Medulla oblongata (tissue), 1 donor: Measurements from ENCODE around the gene PLEKHA6.
"Not testable (repeated sequence)": the region's sequence is repeated elsewhere in the genome, so short reads cannot be mapped to it uniquely, and the experiment has no call there.

ENCODE experiments used
- DNase-seq: peaks from one replicate; pipeline ENCODE4 v3.0.0-alpha.2; 2015; ENCODE audit errors: extremely low spot score

PLEKHA6 gene

GRCh38 chr1:204335533-204335932 lies 24.2 kb downstream of the PLEKHA6 start:
- no peak for DNase-seq

- no peak for DNase-seq
Observed at GRCh38 chr1:204335085-204335484, 24.6 kb downstream of the PLEKHA6 start.

- DNase-seq: no peak
Observed at GRCh38 chr1:204334455-204334854, 25.3 kb downstream of the PLEKHA6 start.

- no peak for DNase-seq
Observed at GRCh38 chr1:204333427-204333826, 26.3 kb downstream of the PLEKHA6 start.

- no peak for DNase-seq
Observed at GRCh38 chr1:204331847-204332487, 27.8 kb downstream of the PLEKHA6 start.

GRCh38 chr1:204331275-204331674 lies 28.5 kb downstream of the PLEKHA6 start:
- DNase-seq: no peak

- not testable (repeated sequence) for DNase-seq
Observed at GRCh38 chr1:204327870-204328269, 31.9 kb downstream of the PLEKHA6 start.

- no peak for DNase-seq
Observed at GRCh38 chr1:204327359-204327758, 32.4 kb downstream of the PLEKHA6 start.

GRCh38 chr1:204326771-204327300 lies 32.9 kb downstream of the PLEKHA6 start:
- DNase-seq: peak; percentile 86

- DNase-seq: peak; percentile 73
Observed at GRCh38 chr1:204325944-204326343, 33.8 kb downstream of the PLEKHA6 start.

- DNase-seq: no peak
Observed at GRCh38 chr1:204323887-204324286, 35.8 kb downstream of the PLEKHA6 start.

- no peak for DNase-seq
Observed at GRCh38 chr1:204322339-204322868, 37.3 kb downstream of the PLEKHA6 start.

- DNase-seq: no peak
Observed at GRCh38 chr1:204321665-204322064, 38.1 kb downstream of the PLEKHA6 start.

GRCh38 chr1:204321051-204321450 lies 38.7 kb downstream of the PLEKHA6 start:
- no peak for DNase-seq

GRCh38 chr1:204320382-204320804 lies 39.3 kb downstream of the PLEKHA6 start:
- DNase-seq: no peak

- no peak for DNase-seq
Observed at GRCh38 chr1:204319462-204319861, 40.3 kb downstream of the PLEKHA6 start.

- DNase-seq: no peak
Observed at GRCh38 chr1:204319027-204319426, 40.7 kb downstream of the PLEKHA6 start.

GRCh38 chr1:204318324-204318723 lies 41.4 kb downstream of the PLEKHA6 start:
- DNase-seq: no peak

GRCh38 chr1:204317170-204317569 lies 42.6 kb downstream of the PLEKHA6 start:
- no peak for DNase-seq

GRCh38 chr1:204316164-204316563 lies 43.6 kb downstream of the PLEKHA6 start:
- DNase-seq: no peak

- no peak for DNase-seq
Observed at GRCh38 chr1:204314893-204315658, 44.7 kb downstream of the PLEKHA6 start.

GRCh38 chr1:204314171-204314892 lies 45.4 kb downstream of the PLEKHA6 start:
- no peak for DNase-seq
